Prostate gland (tissue), 2 donors: ENCODE results near the gene ZFP1. TPM values are rescaled to one million over a fixed set of nuclear protein-coding genes. Genes with fewer than 3 reads are reported as not detected.
A peak's percentile ranks its signal among the peaks of the same experiment; 100 is the strongest.

Experiments used
- DNase-seq: peaks from one replicate; pipeline ENCODE4 v3.0.0-alpha.2; 2019; ENCODE audit warnings: low spot score
- H3K27ac ChIP-seq, 2 donors: fragments of 200-600 bp; sonication (generic); 2 replicates each; pipeline ENCODE4 v1.5.1; 2017 to 2019
- H3K27me3 ChIP-seq: fragments of 200-600 bp; sonication (generic); replicated peaks from 2 replicates; pipeline ENCODE4 v1.5.1; 2019; ENCODE audit not compliant: insufficient read depth
- H3K36me3 ChIP-seq, 2 donors: fragments of 200-600 bp; sonication (generic); 1 replicate in 1 of 2; 2 replicates in 1 of 2; pipeline versions ENCODE4 v1.5.1 to v1.8.1; 2017 to 2019
- H3K4me1 ChIP-seq: fragments of 200-600 bp; sonication (generic); replicated peaks from 2 replicates; pipeline ENCODE4 v1.5.1; 2019
- H3K4me3 ChIP-seq, 2 donors: fragments of 200-600 bp; sonication (generic); 2 replicates each; pipeline ENCODE4 v1.5.1; 2017 to 2019
- H3K9me3 ChIP-seq: fragments of 200-600 bp; sonication (generic); 2 replicates; pipeline ENCODE4 v1.5.1; 2017
- CTCF ChIP-seq, 4 experiments: fragments of 200-600 bp in 2 of 4; fragments of 450-650 bp in 2 of 4; sonication (generic) in 2 of 4; IDR thresholded peaks; 1 replicate in 3 of 4; 2 replicates in 1 of 4; pipeline ENCODE4 v1.5.1; 2016 to 2019; ENCODE audit warnings: antibody characterized with exemption in 4 of 4, mild to moderate bottlenecking in 2 of 4, moderate library complexity in 2 of 4
- POLR2A ChIP-seq: fragments of 450-650 bp; IDR thresholded peaks from one replicate; pipeline ENCODE4 v1.6.1; 2016; ENCODE audit warnings: antibody characterized with exemption, mild to moderate bottlenecking
- POLR2AphosphoS5 ChIP-seq: sonication (generic); formaldehyde crosslinking; IDR thresholded peaks from one replicate; pipeline ENCODE4 v1.6.1; 2017; ENCODE audit warnings: antibody characterized with exemption
- WGBS: methylation state at CpG from one replicate; pipeline ENCODE4 v1.1.5; 2018; 5-methylcytosine and 5-hydroxymethylcytosine counted together
- intact Hi-C: fragments of 100-400 bp; cut with DNase I; formaldehyde crosslinking; loops from one replicate; pipeline ENCODE4 v1.14.2; 2022
- total RNA-seq, 2 donors: library from RNA; depleted of rRNA; stranded (reverse); fragments of >200 nt; gene quantifications; one replicate each; pipeline ENCODE4 v1.1.0, GENCODE V29; 2016

The ZFP1 gene
- total RNA-seq, 2 donors from 2014 or later = 9.8 to 10.3 TPM

DNA sequence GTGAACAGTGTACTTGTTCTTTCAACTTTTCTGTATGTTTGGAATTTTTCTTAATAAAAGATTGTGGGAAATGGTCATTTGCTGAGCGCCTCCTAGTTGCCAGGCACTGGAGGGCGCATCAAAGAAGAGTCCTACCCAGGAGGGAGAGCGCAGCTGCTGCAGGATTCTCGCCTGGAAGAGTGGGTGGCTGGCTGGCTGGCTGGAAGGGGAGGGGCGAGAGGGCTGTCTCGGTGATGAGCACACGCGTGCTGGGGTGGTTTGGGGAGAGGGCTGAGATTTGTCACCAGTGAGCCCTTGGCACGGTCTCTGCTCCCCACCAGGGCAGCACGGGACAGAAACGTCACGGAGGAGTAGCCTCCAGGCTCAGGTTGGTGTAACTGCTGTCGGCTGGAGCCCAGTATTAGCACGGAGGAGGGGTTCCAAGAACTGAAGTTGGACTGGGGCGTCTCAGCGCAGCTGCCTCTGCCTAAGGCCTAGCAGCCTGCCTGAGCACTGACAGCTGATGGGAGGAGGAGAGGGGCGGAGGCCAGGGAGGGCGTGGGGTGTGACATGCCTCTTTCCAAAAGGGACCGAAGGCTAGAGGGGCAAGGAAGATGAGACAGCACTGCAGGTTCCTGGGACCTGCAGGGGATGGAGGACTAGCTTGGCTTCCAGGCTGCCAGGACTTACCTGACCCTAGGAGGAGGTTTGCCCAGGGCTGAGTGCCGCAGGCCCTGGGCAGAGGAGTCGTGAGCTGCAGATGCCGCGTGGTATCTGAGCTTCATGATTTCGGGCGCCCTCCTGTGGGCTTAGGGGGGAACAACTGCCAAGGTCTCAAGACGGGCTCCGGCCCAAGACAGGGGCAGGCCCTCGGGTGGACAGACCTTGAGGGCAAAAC is 37.4 kb upstream of the ZFP1 start:
- H3K4me3 ChIP-seq = no peak overlapping the region
- peak; percentile 68 for TF ChIP-seq POLR2AphosphoS5
- peak; percentile 79 to 96 (median 89) for TF ChIP-seq CTCF (IDR thresholded peaks at IDR 0.05)
- TF ChIP-seq POLR2A = no peak
- H3K9me3 ChIP-seq = no peaks in the 10 kb centered on the region
- no peaks in the 10 kb centered on the region for H3K27me3 ChIP-seq
- peak overlapping the region; percentile 52 to 65 for H3K27ac ChIP-seq
- H3K36me3 ChIP-seq = no peaks in the 10 kb centered on the region
- WGBS = 6% methylated on average over 28 of the region's 28 CpGs
- no peaks in the 10 kb centered on the region for H3K4me1 ChIP-seq
- intact Hi-C loops = loop anchor here (1.0 to 10.0 kb wide), 3 partner anchors 113 to 406 kb away; partner anchors contain the start of gene MLKL
- peak; percentile 85 for DNase-seq

DNA sequence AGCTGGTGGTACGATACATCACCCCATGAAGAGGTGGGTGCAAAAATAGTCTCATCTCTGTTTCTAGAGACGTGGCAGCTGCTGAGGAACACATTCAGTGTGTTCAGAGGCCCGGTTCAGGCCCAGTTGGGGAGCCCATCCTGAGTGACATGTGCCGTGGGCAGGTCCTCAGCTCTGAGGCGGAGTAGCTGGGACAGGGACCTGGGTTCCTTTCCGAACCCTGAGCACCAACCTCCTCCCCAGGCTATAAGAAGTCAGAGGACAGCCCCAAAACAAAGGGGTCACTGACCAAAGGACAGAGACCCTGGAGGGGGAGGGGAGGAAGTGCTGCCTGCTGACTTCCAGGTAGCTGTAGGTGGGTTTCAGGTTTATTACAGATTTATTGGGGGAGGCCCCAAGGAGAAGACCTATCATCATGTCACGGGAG is 36.8 kb upstream of the ZFP1 start:
- 50% methylated on average over 7 of the region's 7 CpGs for WGBS
- no peak overlapping the region for H3K4me3 ChIP-seq

GRCh38 chr16:75111961-75112733 is 36.2 kb upstream of the ZFP1 start:
- TF ChIP-seq CTCF (IDR thresholded peaks at IDR 0.05) = no peak
- TF ChIP-seq POLR2A = no peak
- no peak for TF ChIP-seq POLR2AphosphoS5
- Histone ChIP-seq H3K36me3 (no peaks in the 10 kb centered on the region), H3K4me3 (no peak overlapping the region), H3K4me1 (no peaks in the 10 kb centered on the region), H3K9me3 (no peaks in the 10 kb centered on the region), H3K27me3 (no peaks in the 10 kb centered on the region), H3K27ac (no peak overlapping the region)
- no peak for DNase-seq
- intact Hi-C loops = loop anchor here (1.0 to 10.0 kb wide), 3 partner anchors 114 to 407 kb away; partner anchors contain the start of gene MLKL
- WGBS = 50% methylated on average over 26 of the region's 26 CpGs

More for the DNA sequence above, 36.8 kb upstream of the ZFP1 start:
- H3K9me3 ChIP-seq = no peaks in the 10 kb centered on the region
- no peaks in the 10 kb centered on the region for H3K27me3 ChIP-seq
- no peak for DNase-seq
- intact Hi-C loops = loop anchor here (1.0 to 10.0 kb wide), 3 partner anchors 113 to 407 kb away; partner anchors contain the start of gene MLKL
- peak overlapping the region; percentile 52 to 65 for H3K27ac ChIP-seq
- H3K36me3 ChIP-seq = no peaks in the 10 kb centered on the region
- no peaks in the 10 kb centered on the region for H3K4me1 ChIP-seq
- TF ChIP-seq CTCF (IDR thresholded peaks at IDR 0.05) = no peak
- no peak for TF ChIP-seq POLR2AphosphoS5
- no peak for TF ChIP-seq POLR2A

GRCh38 chr16:75112734-75113491 is 35.4 kb upstream of the ZFP1 start:
- no peaks in the 10 kb centered on the region for H3K27me3 ChIP-seq
- TF ChIP-seq CTCF (IDR thresholded peaks at IDR 0.05) (no peak), POLR2A (no peak), POLR2AphosphoS5 (no peak)
- no peak overlapping the region for H3K4me3 ChIP-seq
- 67% methylated on average over 14 of the region's 14 CpGs for WGBS
- H3K9me3 ChIP-seq = no peaks in the 10 kb centered on the region
- H3K36me3 ChIP-seq = no peaks in the 10 kb centered on the region
- H3K27ac ChIP-seq = no peak overlapping the region
- no peaks in the 10 kb centered on the region for H3K4me1 ChIP-seq
- DNase-seq = no peak
- intact Hi-C loops = loop anchor here (10.0 kb wide), 2 partner anchors 298 to 408 kb away; partner anchors contain the start of gene MLKL
